DND-41 (cell line): ENCODE measurements around the gene TVP23C.

ENCODE experiments used
- ATAC-seq: fragments of 200-7000 bp; cut with Tn5 transposase; 3 replicates; pipeline ENCODE4 v1.9.1; 2021; ENCODE audit warnings: low read depth; ENCODE audit not compliant: insufficient read depth
- DNase-seq: peaks from one replicate; pipeline ENCODE4 v3.0.0-alpha.2; 2020
- H2AFZ ChIP-seq: 2 replicates; pipeline ENCODE4 v1.6.0; 2012; ENCODE audit warnings: low read depth, low read length
- H3K27ac ChIP-seq: 2 replicates; pipeline ENCODE4 v1.5.1; 2012; ENCODE audit warnings: low read length, inconsistent platforms
- H3K27me3 ChIP-seq: fragments of 200-600 bp; sonication (generic); 2 replicates; pipeline ENCODE4 v1.6.0; 2012; ENCODE audit warnings: low read length, mild to moderate bottlenecking, inconsistent platforms; ENCODE audit not compliant: insufficient read depth, poor library complexity
- H3K36me3 ChIP-seq: 2 replicates; pipeline ENCODE4 v1.5.1; 2012; ENCODE audit warnings: low read length, inconsistent platforms; ENCODE audit not compliant: insufficient read depth
- H3K4me1 ChIP-seq: 2 replicates; pipeline ENCODE4 v1.5.1; 2012; ENCODE audit warnings: mild to moderate bottlenecking, low read length; ENCODE audit not compliant: insufficient read depth
- H3K4me2 ChIP-seq: 2 replicates; pipeline ENCODE4 v1.6.0; 2012; ENCODE audit warnings: mild to moderate bottlenecking, moderate library complexity, low read length, inconsistent platforms; ENCODE audit not compliant: insufficient read depth
- H3K4me3 ChIP-seq, 2 experiments: fragments of 200-600 bp in 1 of 2; shearing (Covaris generic) in 1 of 2; 2 replicates each; pipeline ENCODE4 v1.5.1; 2012 to 2016; ENCODE audit warnings: inconsistent platforms in 2 of 2, low read length in 2 of 2, mild to moderate bottlenecking in 2 of 2, low read depth in 1 of 2, moderate library complexity in 1 of 2
- H3K79me2 ChIP-seq: 2 replicates; pipeline ENCODE4 v1.6.0; 2012; ENCODE audit warnings: low read length, inconsistent platforms; ENCODE audit not compliant: insufficient read depth
- H3K9ac ChIP-seq: 2 replicates; pipeline ENCODE4 v1.6.0; 2012; ENCODE audit warnings: low read depth, mild to moderate bottlenecking, inconsistent platforms, low read length, moderate library complexity
- H3K9me3 ChIP-seq: 2 replicates; pipeline ENCODE4 v1.5.1; 2012; ENCODE audit warnings: low read length, moderate library complexity, mild to moderate bottlenecking, inconsistent platforms; ENCODE audit not compliant: insufficient read depth, severe bottlenecking
- H4K20me1 ChIP-seq: 2 replicates; pipeline ENCODE4 v1.6.0; 2012; ENCODE audit warnings: low read length; ENCODE audit not compliant: insufficient read depth
- CTCF ChIP-seq: IDR thresholded peaks from 2 replicates; pipeline ENCODE4 v1.5.1; 2012; ENCODE audit warnings: borderline replicate concordance, low read length, moderate library complexity, mild to moderate bottlenecking; ENCODE audit not compliant: poor library complexity, severe bottlenecking; ENCODE audit errors: extremely low read depth
- EZH2 ChIP-seq: IDR thresholded peaks from 3 replicates; pipeline ENCODE4 v1.6.1; 2012; ENCODE audit warnings: borderline replicate concordance, low read depth, mild to moderate bottlenecking, moderate library complexity, low read length, inconsistent platforms; ENCODE audit not compliant: severe bottlenecking

TVP23C gene

DNA sequence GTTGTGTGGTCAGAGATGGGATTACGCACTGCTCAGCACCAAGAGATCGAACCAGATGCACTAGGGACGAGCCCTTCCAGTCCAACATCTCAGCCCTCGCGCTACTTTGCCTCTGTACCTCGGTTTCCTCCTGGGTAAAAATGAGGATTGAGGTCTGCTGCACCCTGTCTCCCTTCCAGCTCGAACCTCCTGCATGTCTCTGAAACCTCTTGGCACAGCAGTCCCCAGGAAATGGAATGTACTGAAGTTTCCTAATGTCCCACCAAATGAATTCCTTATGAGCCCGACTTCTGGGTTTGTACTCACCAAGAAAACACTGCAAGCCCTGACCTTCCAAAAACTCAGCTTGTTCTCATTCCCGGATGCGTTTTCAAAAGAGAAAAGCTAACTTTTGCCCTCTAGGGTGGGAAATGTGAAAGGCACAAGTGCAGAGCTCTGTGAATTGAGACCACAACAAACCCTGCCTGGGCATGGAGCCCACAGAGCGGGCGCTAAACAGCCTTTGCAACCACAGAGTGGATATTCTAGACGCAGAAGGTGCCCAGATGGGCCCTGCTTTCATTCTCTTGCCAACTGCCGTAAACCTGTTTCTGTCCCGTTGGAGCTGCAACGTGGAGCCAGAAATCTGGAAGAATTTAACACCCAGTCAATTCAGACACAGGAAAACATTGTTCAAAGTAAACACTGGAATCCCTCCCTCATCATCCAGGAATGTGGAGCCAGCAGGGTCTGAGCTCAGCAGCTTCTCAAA is 106.1 kb downstream of the TVP23C start:
- H3K27ac ChIP-seq = peak overlapping the region; percentile 49; the same call in 1 of the 2 replicates
- H3K4me1 ChIP-seq = peaks cover 18% of the 10 kb centered on the region
- DNase-seq = peak; percentile 74
- H2AFZ ChIP-seq = no peak overlapping the region
- no peaks in the 10 kb centered on the region for H3K27me3 ChIP-seq
- H3K9me3 ChIP-seq = no peaks in the 10 kb centered on the region
- H3K4me2 ChIP-seq = peak overlapping the region; percentile 27; the same call in 1 of the 2 replicates
- H3K9ac ChIP-seq = 0 out of 2 replicates have a peak overlapping the region, but pooled peaks have one; percentile 10
- no peaks in the 10 kb centered on the region for H3K36me3 ChIP-seq
- ATAC-seq = peak; percentile 96
- H4K20me1 ChIP-seq = no peaks in the 10 kb centered on the region
- TF ChIP-seq CTCF (peak; percentile 50), EZH2 (no peak)
- H3K4me3 ChIP-seq = no peak overlapping the region
- no peaks in the 10 kb centered on the region for H3K79me2 ChIP-seq

GRCh38 chr17:15456496-15456895 is 106.8 kb downstream of the TVP23C start:
- H3K27me3 ChIP-seq = no peaks in the 10 kb centered on the region
- H3K4me3 ChIP-seq = no peak overlapping the region
- H3K4me2 ChIP-seq = peak overlapping the region; percentile 27; the same call in 1 of the 2 replicates
- H3K27ac ChIP-seq = 0 out of 2 replicates have a peak overlapping the region, but pooled peaks have one; percentile 49
- H4K20me1 ChIP-seq = no peaks in the 10 kb centered on the region
- no peak overlapping the region for H2AFZ ChIP-seq
- H3K36me3 ChIP-seq = no peaks in the 10 kb centered on the region
- no peak overlapping the region for H3K9ac ChIP-seq
- H3K4me1 ChIP-seq = peaks cover 18% of the 10 kb centered on the region
- TF ChIP-seq EZH2 (no peak), CTCF (no peak)
- ATAC-seq (no peak), DNase-seq (no peak)
- H3K79me2 ChIP-seq = no peaks in the 10 kb centered on the region
- no peaks in the 10 kb centered on the region for H3K9me3 ChIP-seq

DNA sequence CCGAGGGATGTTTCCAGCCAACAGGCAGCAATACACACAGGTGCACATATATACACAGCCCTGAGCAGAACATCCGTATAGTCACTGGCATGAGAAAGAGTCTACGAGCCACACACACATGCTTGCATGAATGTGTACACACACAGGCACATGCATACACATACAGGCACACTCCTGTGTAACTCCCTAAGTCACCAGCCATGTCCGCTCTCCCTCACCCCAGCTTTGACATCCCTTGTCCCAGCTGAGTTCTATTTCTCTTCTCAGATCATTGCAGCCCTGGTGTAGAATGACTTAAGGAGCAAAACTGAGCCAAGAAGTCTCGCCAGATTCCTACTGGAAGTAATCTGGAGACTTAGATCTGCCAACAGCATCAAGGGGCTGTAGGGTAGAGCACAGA is 108.9 kb downstream of the TVP23C start:
- ATAC-seq (no peak), DNase-seq (no peak)
- Histone ChIP-seq H3K79me2 (no peaks in the 10 kb centered on the region), H3K4me2 (no peak overlapping the region), H2AFZ (no peak overlapping the region), H3K27ac (no peak overlapping the region), H3K9me3 (no peaks in the 10 kb centered on the region), H3K4me3 (no peak overlapping the region), H3K9ac (no peak overlapping the region), H3K27me3 (no peaks in the 10 kb centered on the region), H3K36me3 (no peaks in the 10 kb centered on the region), H3K4me1 (peaks cover 18% of the 10 kb centered on the region), H4K20me1 (no peaks in the 10 kb centered on the region)
- TF ChIP-seq CTCF = no peak
- TF ChIP-seq EZH2 = no peak
